ENCODE measurements around the gene FBP2. TPM values are rescaled to one million over a fixed set of nuclear protein-coding genes. Genes with fewer than 3 reads are reported as not detected.

FBP2 gene
- total RNA-seq, 4 donors from 2014 or later = 12.1 to 56.5 (median 41.5) TPM

DNA sequence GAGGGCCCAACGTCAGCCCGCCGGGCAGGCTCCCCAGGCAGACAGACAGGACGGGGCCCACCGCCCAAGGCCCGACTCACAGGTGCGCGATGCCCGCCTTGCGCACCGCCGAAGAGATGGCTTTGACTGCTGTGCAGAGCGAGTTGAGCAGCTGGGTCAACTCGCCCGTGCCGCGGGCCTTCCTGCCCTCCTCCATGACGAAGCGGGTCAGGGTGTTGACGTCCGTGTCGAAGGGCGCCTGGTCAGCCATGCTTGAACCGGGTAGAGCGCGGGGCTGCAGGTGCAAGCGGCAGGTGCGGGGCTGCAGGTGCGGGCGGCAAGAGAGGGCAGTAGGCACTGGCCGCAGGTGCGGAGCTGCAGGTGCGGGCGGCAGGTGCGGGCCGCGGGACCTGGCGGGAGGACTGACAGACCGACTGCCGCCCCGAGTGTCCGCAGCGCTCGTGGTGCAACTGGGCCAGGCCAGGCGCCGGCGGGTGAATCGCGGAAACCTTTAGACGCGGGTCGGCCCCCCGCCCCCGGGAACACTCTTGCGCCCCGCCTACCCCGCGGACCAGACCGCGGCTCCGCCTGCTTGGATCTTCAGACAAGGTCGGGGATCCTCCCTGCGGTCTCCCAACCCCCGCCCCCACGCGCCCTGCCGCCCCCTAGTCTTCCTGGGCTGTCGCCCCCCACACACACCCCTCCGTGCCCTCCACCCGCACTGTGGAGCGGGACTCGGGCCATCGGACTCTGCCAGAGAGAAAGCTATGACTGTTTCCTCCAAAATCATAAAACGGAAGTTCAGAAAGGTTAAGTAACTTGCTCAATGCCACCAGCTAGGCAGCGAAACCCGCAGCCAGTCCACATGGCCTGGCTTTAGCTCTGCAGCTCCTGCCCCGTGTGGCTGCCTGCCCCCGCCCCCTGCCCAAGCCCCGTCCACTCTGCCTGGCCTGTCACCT, 45.7 kb upstream of the FBP2 start, which contains the start of gene FBP1:
Gene FBP1, minus strand, starts transcription at position 458 of the 938 bp plus-strand sequence. Its CDS starts 208 bp downstream, at position 250.
- ATAC-seq = peak in 1 of 2 donors; percentile 30
- TF ChIP-seq POLR2A (IDR thresholded peaks at IDR 0.05) = no peak
- TF ChIP-seq, protein P1, sequence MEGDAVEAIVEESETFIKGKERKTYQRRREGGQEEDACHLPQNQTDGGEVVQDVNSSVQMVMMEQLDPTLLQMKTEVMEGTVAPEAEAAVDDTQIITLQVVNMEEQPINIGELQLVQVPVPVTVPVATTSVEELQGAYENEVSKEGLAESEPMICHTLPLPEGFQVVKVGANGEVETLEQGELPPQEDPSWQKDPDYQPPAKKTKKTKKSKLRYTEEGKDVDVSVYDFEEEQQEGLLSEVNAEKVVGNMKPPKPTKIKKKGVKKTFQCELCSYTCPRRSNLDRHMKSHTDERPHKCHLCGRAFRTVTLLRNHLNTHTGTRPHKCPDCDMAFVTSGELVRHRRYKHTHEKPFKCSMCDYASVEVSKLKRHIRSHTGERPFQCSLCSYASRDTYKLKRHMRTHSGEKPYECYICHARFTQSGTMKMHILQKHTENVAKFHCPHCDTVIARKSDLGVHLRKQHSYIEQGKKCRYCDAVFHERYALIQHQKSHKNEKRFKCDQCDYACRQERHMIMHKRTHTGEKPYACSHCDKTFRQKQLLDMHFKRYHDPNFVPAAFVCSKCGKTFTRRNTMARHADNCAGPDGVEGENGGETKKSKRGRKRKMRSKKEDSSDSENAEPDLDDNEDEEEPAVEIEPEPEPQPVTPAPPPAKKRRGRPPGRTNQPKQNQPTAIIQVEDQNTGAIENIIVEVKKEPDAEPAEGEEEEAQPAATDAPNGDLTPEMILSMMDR (IDR thresholded peaks at IDR 0.05 in 4 of 5, conservative IDR thresholded peaks at IDR 0.05 in 1 of 5) = no peak

DNA sequence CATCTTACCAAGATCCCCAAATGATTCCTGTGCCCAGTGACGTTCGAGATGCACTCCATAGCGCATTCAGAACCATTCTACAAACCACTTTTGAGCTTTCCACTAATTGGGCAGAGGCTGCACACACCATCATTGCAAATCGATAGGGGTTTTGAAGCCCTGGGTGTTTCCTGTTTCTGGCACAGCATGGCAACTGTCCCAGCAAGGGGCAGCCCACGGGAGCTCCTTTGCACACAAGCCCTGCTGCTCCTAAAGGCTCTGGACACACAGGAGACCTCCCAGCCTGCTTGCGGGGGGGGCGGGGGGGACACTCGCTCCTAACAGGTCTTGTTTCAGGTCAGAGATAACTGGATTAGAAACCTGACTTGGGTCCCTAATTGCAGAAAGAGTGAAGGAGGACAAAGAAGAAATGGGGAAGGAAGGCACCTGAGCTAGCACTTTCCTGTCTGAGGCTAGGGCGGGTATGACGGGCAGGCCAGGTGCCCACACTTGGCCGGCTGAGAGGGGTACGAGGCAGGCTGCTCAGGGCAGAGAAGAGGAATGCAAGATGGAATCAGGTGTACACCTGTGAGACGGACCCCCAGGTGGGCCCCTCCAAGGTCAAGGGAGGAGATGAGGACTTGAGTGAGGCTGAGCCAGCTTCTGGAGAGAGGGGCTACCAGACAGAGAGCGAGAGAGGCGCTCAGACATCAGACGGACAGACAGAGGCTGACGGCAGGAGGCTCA, 44.9 kb upstream of the FBP2 start:
- peaks cover 0 to 8% of the 10 kb centered on the region in 2 donors for H3K4me1 ChIP-seq
- intact Hi-C loops (cut with DNase I; ENCODE audit: low total_unique reads) = no loop called here
- H3K36me3 ChIP-seq = no peaks in the 10 kb centered on the region
- in situ Hi-C loops (cut with MboI; ENCODE audit: low sequenced_read_pairs in 4 of 4) = no loop called here
- DNase-seq = no peak
- peak in 1 of 2 donors; percentile 24 for ATAC-seq
- H3K27ac ChIP-seq = no peak overlapping the region
- H3K4me3 ChIP-seq = peak overlapping the region; percentile 53 to 70 (median 64)
- H3K9me3 ChIP-seq = no peaks in the 10 kb centered on the region
- TF ChIP-seq POLR2A (IDR thresholded peaks at IDR 0.05) = no peak
- TF ChIP-seq, protein P1 (IDR thresholded peaks at IDR 0.05 in 4 of 5, conservative IDR thresholded peaks at IDR 0.05 in 1 of 5) = no peak
- peaks cover 10 to 30% (median 24%) of the 10 kb centered on the region in 3 donors for H3K27me3 ChIP-seq

More for the DNA sequence above, 45.7 kb upstream of the FBP2 start, which contains the start of gene FBP1:
- peak within 1 kb of the TSS; percentile 53 to 70 (median 64) for H3K4me3 ChIP-seq
- peaks cover 10 to 30% (median 24%) of the 10 kb centered on the region in 3 donors for H3K27me3 ChIP-seq
- H3K9me3 ChIP-seq = no peaks in the 10 kb centered on the region
- in situ Hi-C loops (cut with MboI; ENCODE audit: low sequenced_read_pairs in 4 of 4) = no loop called here
- no peaks in the 10 kb centered on the region for H3K36me3 ChIP-seq
- intact Hi-C loops (cut with DNase I; ENCODE audit: low total_unique reads) = no loop called here
- H3K27ac ChIP-seq = no peak within 1 kb of the TSS
- peaks cover 0 to 8% of the 10 kb centered on the region in 2 donors for H3K4me1 ChIP-seq
- DNase-seq = no peak

DNA sequence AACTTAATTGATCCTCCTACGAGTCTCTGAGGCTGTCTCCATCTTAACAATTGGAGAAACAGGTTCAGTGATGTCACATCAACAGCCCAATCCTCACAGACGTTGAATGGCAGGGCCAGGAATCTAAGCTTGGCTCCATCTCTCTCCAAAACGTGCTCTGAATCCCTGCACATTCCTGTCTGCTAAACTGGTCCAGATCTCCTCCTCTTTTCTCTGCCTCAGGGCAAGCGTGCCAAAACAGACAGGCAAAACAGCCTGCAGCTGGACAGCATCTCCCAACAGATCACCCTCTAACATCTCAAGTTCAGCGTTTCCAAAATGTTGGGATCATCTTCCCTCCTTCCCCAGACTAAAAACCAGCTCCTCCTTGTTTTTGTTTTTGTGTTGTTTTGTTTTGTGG, 39.1 kb upstream of the FBP2 start:
- intact Hi-C loops (cut with DNase I; ENCODE audit: low total_unique reads) (no loop called here), in situ Hi-C loops (cut with MboI; ENCODE audit: low sequenced_read_pairs in 4 of 4) (no loop called here)
- no peak overlapping the region for H3K27ac ChIP-seq
- DNase-seq (no peak), ATAC-seq (no peak)
- no peaks in the 10 kb centered on the region for H3K4me1 ChIP-seq
- no peaks in the 10 kb centered on the region for H3K36me3 ChIP-seq
- TF ChIP-seq, protein P1 (IDR thresholded peaks at IDR 0.05 in 4 of 5, conservative IDR thresholded peaks at IDR 0.05 in 1 of 5) = no peak
- TF ChIP-seq POLR2A (IDR thresholded peaks at IDR 0.05) = no peak
- no peaks in the 10 kb centered on the region for H3K9me3 ChIP-seq
- peaks cover 4 to 10% (median 4%) of the 10 kb centered on the region in 3 donors for H3K27me3 ChIP-seq
- no peak overlapping the region for H3K4me3 ChIP-seq

DNA sequence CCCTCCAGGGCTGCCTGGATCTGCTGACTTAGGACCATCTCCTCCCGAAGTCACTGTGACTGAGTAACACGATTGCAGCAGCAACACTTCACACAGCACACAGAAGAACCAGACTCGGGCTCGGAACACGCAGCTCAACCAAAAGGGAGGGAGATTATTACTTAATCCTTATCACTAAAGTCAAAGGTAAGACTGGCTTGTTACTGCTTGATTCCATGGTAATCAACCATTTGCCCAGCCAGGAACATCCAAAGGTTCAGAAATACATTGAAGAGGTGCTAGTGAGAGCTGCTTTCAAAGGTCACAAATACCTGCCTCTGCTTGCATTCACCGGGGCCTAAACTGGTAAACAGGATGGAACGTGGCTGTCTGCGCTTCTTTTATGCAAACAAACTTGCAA, 38.0 kb upstream of the FBP2 start:
- Histone ChIP-seq H3K4me3 (no peak overlapping the region), H3K9me3 (no peaks in the 10 kb centered on the region), H3K36me3 (no peaks in the 10 kb centered on the region), H3K27me3 (no peaks in the 10 kb centered on the region), H3K4me1 (no peaks in the 10 kb centered on the region), H3K27ac (no peak overlapping the region)
- TF ChIP-seq, protein P1 (IDR thresholded peaks at IDR 0.05 in 4 of 5, conservative IDR thresholded peaks at IDR 0.05 in 1 of 5) = no peak
- TF ChIP-seq POLR2A (IDR thresholded peaks at IDR 0.05) = no peak
- DNase-seq = no peak
- in situ Hi-C loops (cut with MboI; ENCODE audit: low sequenced_read_pairs in 4 of 4) (no loop called here), intact Hi-C loops (cut with DNase I; ENCODE audit: low total_unique reads) (no loop called here)
- ATAC-seq = no peak
